Raji (cell line): Measurements from ENCODE around the gene ECEL1.

Experiments
- POLR2A ChIP-seq: IDR thresholded peaks from 2 replicates; pipeline ENCODE4 v1.6.1; 2011; ENCODE audit warnings: low read depth, low read length, control low read depth; ENCODE audit not compliant: insufficient read depth

The ECEL1 gene

DNA sequence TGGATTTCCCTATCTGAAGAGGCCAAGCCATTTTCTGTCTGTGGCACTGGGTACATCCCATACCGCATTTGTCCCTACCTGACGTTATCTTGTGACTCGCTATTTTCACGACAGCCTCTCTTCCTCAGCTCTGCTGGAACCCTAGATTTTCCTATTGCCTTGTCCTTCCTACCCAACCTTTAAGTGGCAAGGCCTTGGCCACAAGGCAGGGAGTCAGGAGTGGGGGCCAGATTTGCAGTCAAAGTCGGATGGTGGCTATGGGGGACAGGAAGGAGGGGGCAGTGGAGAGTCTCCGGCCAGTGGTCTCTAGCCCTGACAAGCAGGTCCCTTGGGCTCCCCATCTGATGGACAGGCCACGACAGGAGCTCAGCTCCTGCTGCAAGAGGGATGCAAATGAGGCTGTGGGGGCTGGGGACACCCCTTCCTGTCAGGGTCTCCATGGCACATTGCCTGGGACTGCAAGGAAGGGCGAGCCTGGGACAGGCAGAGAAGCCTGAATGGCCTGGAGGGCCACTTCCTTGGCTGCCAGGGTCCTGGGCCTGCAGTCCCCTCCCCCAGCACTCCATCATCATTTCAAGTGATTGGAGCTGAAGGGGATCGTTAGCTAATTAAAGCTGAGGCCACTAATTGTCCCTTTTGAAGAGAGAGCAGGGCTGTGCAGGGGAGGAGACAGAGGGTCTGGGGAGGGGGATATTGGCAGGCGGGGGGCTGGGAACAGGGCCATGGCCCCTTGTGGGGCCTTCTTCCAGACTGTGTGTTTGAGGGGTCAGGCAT lies 6.3 kb upstream of the ECEL1 start:
- no peak for TF ChIP-seq POLR2A

GRCh38 chr2:232492963-232493700 lies 5.5 kb upstream of the ECEL1 start:
- TF ChIP-seq POLR2A, result no peak

- TF ChIP-seq POLR2A, result no peak
These were observed 4.7 kb upstream of the ECEL1 start for GRCh38 chr2:232492236-232492848.

GRCh38 chr2:232491139-232491780 lies 3.6 kb upstream of the ECEL1 start:
- TF ChIP-seq POLR2A, result no peak

- no peak for TF ChIP-seq POLR2A
These were observed 2.8 kb upstream of the ECEL1 start for GRCh38 chr2:232490221-232491138.

- no peak for TF ChIP-seq POLR2A
These were observed 2.0 kb upstream of the ECEL1 start for GRCh38 chr2:232489516-232490220.

DNA sequence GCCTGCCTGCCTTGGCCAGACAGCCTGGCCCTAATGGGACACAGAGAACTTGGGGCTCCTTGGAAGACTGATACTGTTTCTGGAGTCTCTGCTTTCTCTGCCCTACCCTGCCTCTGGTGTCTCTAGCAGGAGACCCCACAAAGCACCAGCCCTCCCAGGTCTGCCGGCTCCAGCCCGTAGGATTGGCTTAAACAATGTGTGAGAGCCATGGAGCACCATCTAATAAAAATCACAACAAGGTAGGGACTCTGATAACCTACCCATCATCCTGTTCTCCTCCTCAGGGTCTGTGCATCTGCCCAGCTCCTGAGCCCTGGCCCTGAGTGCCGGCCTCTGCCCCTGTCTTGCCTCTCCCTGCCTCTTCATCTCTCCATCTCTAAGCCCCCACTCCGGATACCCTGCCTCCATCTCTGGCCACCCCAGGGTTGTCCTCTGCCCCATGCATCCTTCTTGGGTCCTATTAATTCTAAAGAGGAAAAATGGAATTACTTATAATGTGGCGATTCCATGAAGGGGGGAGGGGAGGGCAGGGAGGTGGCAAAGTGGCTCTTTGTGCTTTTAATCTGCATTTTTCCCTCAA lies 1.2 kb upstream of the ECEL1 start:
- no peak for TF ChIP-seq POLR2A

DNA sequence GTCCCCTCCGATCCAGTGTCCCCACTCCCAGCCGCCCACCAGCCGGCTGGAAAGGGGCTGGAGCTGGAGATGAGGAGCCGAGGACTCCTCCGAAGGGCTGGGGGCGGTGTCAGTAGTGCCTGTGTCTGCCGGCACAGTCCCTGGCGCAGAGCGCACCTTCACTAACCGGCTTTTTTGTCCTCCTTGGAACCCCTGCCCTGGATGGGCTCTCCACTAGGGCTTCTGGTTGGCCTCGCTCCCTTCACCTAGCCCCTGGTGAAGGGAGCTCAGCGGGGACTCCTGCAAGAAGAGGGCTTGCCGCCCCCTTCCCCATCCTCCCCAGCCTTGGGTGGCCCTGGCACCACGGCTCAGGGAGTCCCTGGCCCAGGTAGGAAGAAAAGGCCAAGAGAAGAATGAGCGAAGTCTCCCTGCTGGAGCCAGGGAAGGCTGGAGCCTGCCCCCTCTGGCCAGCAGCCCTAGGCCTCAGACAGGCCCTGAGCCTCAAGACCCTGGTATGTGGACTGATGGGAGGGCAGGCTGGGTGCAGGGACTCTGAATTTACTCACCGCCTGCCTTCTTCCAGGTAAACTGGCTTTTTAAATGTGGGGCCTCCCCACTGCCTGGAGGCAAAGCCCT lies 570 bp upstream of the ECEL1 start:
- no peak for TF ChIP-seq POLR2A

DNA sequence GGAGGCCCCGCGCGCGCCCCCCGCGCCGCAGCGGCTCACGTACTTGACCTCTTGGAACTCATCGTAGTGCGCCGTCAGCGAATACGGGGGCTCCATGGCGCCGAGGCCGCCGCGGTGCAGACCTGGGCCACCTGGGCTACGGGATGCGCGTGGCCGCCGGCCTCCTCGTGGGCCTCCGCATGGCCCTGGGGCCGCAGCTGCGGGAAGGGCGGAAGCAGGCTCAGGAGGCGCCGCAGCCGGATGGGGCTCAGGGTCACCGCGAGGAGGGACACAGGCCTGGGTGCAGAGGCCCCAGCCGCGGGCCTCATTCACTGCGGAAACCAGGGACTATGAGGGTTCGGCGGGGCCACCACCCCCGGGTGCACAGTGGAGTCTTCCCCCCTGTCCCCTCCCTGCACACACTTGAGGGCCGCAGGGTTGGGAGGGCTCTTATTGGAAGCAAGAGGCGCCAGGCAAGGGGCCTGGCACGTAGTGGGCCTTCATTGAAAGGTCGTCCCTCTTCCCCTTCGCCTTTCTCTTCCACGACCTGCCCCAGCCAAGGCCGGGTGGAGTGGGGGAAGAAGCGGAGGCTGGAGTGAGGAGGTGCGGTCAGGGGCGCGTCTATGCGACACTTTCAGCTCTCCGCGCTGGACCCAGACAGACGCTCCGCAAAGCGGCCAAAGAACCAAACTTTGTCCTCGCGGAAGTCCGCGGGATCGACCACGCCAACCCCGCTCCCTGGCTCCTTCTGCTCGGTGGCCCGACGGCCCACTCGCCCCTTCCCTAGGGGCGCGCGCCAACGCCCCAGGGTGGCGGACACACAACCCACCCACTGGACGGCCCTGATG lies 863 bp downstream of the ECEL1 start:
- TF ChIP-seq POLR2A, result no peak

- no peak for TF ChIP-seq POLR2A
These were observed 1.7 kb downstream of the ECEL1 start for GRCh38 chr2:232485757-232486557.

DNA sequence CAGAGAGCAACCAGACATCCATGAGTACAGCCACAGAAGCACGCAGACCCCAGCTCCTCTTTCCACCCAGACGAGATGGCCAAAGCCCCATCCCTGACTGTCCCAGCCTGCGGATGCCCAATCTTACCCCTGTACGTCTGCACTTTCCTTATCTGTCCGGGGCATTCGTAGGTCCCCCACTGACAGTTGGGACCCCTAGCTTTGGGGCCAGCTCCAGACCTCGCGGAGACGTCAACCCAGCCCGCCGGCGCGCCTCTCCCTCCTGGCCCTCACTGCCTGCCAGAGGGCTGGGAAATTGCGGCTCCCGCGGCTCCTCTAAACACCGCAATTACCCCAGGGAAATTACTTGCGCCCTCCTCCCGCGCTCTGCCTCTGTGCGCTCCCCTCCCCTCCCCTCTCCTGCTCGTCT lies 2.3 kb downstream of the ECEL1 start:
- TF ChIP-seq POLR2A, result no peak
